RWPE2 (cell line): ENCODE measurements around the gene REEP5.

Experiments
- ATAC-seq: fragments of 200-7000 bp; cut with Tn5 transposase; 3 replicates; pipeline ENCODE4 v1.9.1; 2021; ENCODE audit warnings: low read depth
- DNase-seq: peaks from one replicate; pipeline ENCODE4 v3.0.0-alpha.2; 2020; ENCODE audit warnings: low spot score
- H3K27ac ChIP-seq: fragments of 450-650 bp; 2 replicates; pipeline ENCODE4 v1.5.1; 2017; ENCODE audit warnings: mild to moderate bottlenecking; ENCODE audit not compliant: poor library complexity, severe bottlenecking
- H3K27me3 ChIP-seq: fragments of 250-450 bp; sonication (Bioruptor Pico); 2 replicates; pipeline ENCODE4 v1.5.1; 2021; ENCODE audit warnings: mild to moderate bottlenecking, moderate library complexity; ENCODE audit not compliant: insufficient read depth, poor library complexity, severe bottlenecking
- H3K36me3 ChIP-seq: fragments of 250-450 bp; sonication (Bioruptor Pico); 2 replicates; pipeline ENCODE4 v1.5.1; 2020; ENCODE audit warnings: low read depth, mild to moderate bottlenecking, moderate library complexity
- H3K4me1 ChIP-seq: fragments of 250-450 bp; sonication (Bioruptor Pico); 2 replicates; pipeline ENCODE4 v1.5.1; 2021; ENCODE audit warnings: mild to moderate bottlenecking, moderate library complexity; ENCODE audit not compliant: insufficient read depth, poor library complexity, severe bottlenecking
- H3K4me3 ChIP-seq: fragments of 250-450 bp; sonication (Bioruptor Pico); 2 replicates; pipeline ENCODE4 v1.5.1; 2021; ENCODE audit warnings: mild to moderate bottlenecking, moderate library complexity; ENCODE audit not compliant: severe bottlenecking
- H3K9me3 ChIP-seq: fragments of 250-450 bp; sonication (Bioruptor Pico); 2 replicates; pipeline ENCODE4 v1.5.1; 2021; ENCODE audit warnings: mild to moderate bottlenecking, moderate library complexity; ENCODE audit not compliant: severe bottlenecking
- TF ChIP-seq, protein P1 (sequence below): fragments of 450-650 bp; IDR thresholded peaks from one replicate; pipeline ENCODE4 v1.5.1; 2017; ENCODE audit warnings: mild to moderate bottlenecking, moderate library complexity; ENCODE audit not compliant: poor library complexity, severe bottlenecking

The REEP5 gene

GRCh38 chr5:112958093-112959088, 36.4 kb upstream of the REEP5 start:
- ATAC-seq (peak; percentile 96), DNase-seq (peak; percentile 92)
- Histone ChIP-seq H3K27me3 (no peaks in the 10 kb centered on the region), H3K27ac (peak overlapping the region; percentile 14), H3K4me3 (no peak overlapping the region), H3K9me3 (no peaks in the 10 kb centered on the region), H3K36me3 (no peaks in the 10 kb centered on the region), H3K4me1 (peaks cover 29% of the 10 kb centered on the region)
- TF ChIP-seq, protein P1, sequence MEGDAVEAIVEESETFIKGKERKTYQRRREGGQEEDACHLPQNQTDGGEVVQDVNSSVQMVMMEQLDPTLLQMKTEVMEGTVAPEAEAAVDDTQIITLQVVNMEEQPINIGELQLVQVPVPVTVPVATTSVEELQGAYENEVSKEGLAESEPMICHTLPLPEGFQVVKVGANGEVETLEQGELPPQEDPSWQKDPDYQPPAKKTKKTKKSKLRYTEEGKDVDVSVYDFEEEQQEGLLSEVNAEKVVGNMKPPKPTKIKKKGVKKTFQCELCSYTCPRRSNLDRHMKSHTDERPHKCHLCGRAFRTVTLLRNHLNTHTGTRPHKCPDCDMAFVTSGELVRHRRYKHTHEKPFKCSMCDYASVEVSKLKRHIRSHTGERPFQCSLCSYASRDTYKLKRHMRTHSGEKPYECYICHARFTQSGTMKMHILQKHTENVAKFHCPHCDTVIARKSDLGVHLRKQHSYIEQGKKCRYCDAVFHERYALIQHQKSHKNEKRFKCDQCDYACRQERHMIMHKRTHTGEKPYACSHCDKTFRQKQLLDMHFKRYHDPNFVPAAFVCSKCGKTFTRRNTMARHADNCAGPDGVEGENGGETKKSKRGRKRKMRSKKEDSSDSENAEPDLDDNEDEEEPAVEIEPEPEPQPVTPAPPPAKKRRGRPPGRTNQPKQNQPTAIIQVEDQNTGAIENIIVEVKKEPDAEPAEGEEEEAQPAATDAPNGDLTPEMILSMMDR: no peak

- peaks cover 28% of the 10 kb centered on the region for H3K4me1 ChIP-seq
- ATAC-seq (no peak), DNase-seq (no peak)
- no peak overlapping the region for H3K4me3 ChIP-seq
- no peaks in the 10 kb centered on the region for H3K27me3 ChIP-seq
- TF ChIP-seq, protein P1: no peak
- H3K9me3 ChIP-seq: no peaks in the 10 kb centered on the region
- H3K36me3 ChIP-seq: no peaks in the 10 kb centered on the region
- no peak overlapping the region for H3K27ac ChIP-seq
Observed at GRCh38 chr5:112957036-112957808, 35.2 kb upstream of the REEP5 start.

GRCh38 chr5:112956606-112957005, 34.6 kb upstream of the REEP5 start:
- ATAC-seq (no peak), DNase-seq (no peak)
- Histone ChIP-seq H3K27me3 (no peaks in the 10 kb centered on the region), H3K9me3 (no peaks in the 10 kb centered on the region), H3K4me1 (peaks cover 28% of the 10 kb centered on the region), H3K27ac (no peak overlapping the region), H3K4me3 (no peak overlapping the region), H3K36me3 (no peaks in the 10 kb centered on the region)
- TF ChIP-seq, protein P1: no peak

DNA sequence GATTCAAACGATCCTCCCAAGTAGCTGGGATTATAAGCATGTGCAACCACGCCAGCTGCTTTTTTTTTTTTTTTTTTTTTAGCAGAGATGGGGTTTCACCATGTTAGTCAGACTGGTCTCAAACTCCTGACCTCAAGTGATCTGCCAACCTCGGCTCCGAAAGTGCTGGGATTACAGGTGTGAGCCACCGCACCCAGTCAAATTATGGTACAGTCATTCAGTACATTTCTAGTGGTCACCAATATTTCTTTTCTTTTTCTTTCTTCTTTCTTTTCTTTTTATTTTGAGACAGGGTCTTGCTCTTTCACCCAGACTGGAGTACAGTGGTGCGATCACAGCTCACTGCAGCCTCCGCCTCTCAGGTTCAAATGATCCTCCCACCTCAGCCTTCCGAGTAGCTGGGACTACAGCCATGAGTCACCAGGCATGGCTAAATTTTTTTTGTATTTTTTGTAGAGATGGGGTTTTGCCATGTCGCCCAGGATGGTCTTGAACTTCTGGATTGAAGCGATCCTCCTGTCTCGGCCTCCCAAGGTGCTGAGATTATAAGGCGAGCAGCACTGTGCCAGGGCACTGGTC, 29.2 kb upstream of the REEP5 start:
- H3K27me3 ChIP-seq: no peaks in the 10 kb centered on the region
- DNase-seq (no peak), ATAC-seq (no peak)
- no peaks in the 10 kb centered on the region for H3K9me3 ChIP-seq
- H3K4me1 ChIP-seq: peaks cover 5% of the 10 kb centered on the region
- TF ChIP-seq, protein P1: no peak
- no peak overlapping the region for H3K4me3 ChIP-seq
- H3K36me3 ChIP-seq: no peaks in the 10 kb centered on the region
- no peak overlapping the region for H3K27ac ChIP-seq
